Stomach (tissue), 19 donors: ENCODE data around the gene MKKS. TPM values are rescaled to one million over a fixed set of nuclear protein-coding genes. Genes with fewer than 3 reads are reported as not detected.

Experiments used
- DNase-seq, 2 donors: peaks; one replicate each; pipeline versions ENCODE4 v3.0.0 to v3.0.0-alpha.2; 2013 to 2019
- H3K27ac ChIP-seq, 5 donors: fragments of 200-600 bp in 4 of 5; sonication (generic) in 4 of 5; one replicate each; pipeline ENCODE4 v1.5.1; 2013 to 2019; ENCODE audit warnings: mild to moderate bottlenecking in 1 of 5, moderate library complexity in 1 of 5
- H3K27me3 ChIP-seq, 3 donors: fragments of 200-600 bp; sonication (generic); one replicate each; pipeline ENCODE4 v1.5.1; 2017 to 2019; ENCODE audit warnings: mixed run types in 1 of 3
- H3K36me3 ChIP-seq, 4 donors: fragments of 200-600 bp; sonication (generic); 1 replicate in 3 of 4; 2 replicates in 1 of 4; pipeline ENCODE4 v1.5.1; 2016 to 2019
- H3K4me1 ChIP-seq, 4 donors: fragments of 200-600 bp; sonication (generic); one replicate each; pipeline ENCODE4 v1.5.1; 2016 to 2019
- H3K4me3 ChIP-seq, 4 donors: fragments of 200-600 bp; sonication (generic) in 3 of 4; one replicate each; pipeline ENCODE4 v1.5.1; 2016 to 2019; ENCODE audit warnings: mild to moderate bottlenecking in 1 of 4
- H3K9me3 ChIP-seq, 4 donors: fragments of 200-600 bp; sonication (generic); one replicate each; pipeline ENCODE4 v1.5.1; 2016 to 2019
- EP300 ChIP-seq: sonication (generic); formaldehyde crosslinking; IDR thresholded peaks from one replicate; pipeline ENCODE4 v1.6.1; 2017; ENCODE audit warnings: antibody characterized with exemption
- POLR2A ChIP-seq, 4 donors: fragments of 450-650 bp; IDR thresholded peaks; one replicate each; pipeline ENCODE4 v1.6.1; 2016; ENCODE audit warnings: antibody characterized with exemption in 4 of 4, control low read depth in 2 of 4, mild to moderate bottlenecking in 1 of 4, moderate library complexity in 1 of 4
- POLR2AphosphoS5 ChIP-seq, 3 donors: sonication (generic); formaldehyde crosslinking; IDR thresholded peaks; one replicate each; pipeline ENCODE4 v1.6.1; 2016; ENCODE audit warnings: antibody characterized with exemption in 3 of 3
- WGBS, 5 donors: extraction: QIAGEN DNeasy Blood & Tissue Kit in 3 of 5; methylation state at CpG; one replicate each; pipeline versions ENCODE4 v1.1.5 to v1.1.7; 2013 to 2018; 5-methylcytosine and 5-hydroxymethylcytosine counted together
- intact Hi-C: fragments of 100-400 bp; cut with DNase I; formaldehyde crosslinking; loops from one replicate; pipeline ENCODE4 v1.15.1; 2023; ENCODE audit warnings: low total_unique reads
- long read RNA-seq, 10 donors: transcript quantifications; one replicate each; lab custom pipeline, GENCODE V29; 2026
- polyA plus RNA-seq, 3 donors: library from polyadenylated mRNA; stranded (reverse); fragments of 200-250 nt; gene quantifications; one replicate each; pipeline ENCODE4 v1.2.3, GENCODE V29; 2013
- total RNA-seq, 5 donors: library from RNA; depleted of rRNA; stranded (reverse); fragments of >200 nt; gene quantifications; one replicate each; pipeline versions ENCODE4 v1.1.0 to v1.2.3, GENCODE V29; 2014 to 2016
- TF ChIP-seq, protein P1 (sequence below), 7 experiments: fragments of 450-650 bp in 4 of 7; fragments of 200-600 bp in 3 of 7; sonication (generic) in 3 of 7; IDR thresholded peaks; one replicate each; pipeline ENCODE4 v1.5.1; 2016 to 2019; ENCODE audit warnings: antibody characterized with exemption in 7 of 7, control low read depth in 2 of 7, mild to moderate bottlenecking in 1 of 7
- donor health status: healthy with polysubstance abuse.
- donor health status: Bipolar disorder and iron deficiency.
- donor health status: healthy.

MKKS gene
- 10 to 100 TPM in 3 of 5 donors, 1 to 10 TPM in 2; 6.1 to 13.8 (median 10.5) TPM for total RNA-seq
- polyA plus RNA-seq = 10 to 100 TPM; 12.4 to 18.6 (median 17.9) TPM
- long read RNA-seq, donor 1, partial matches to known transcripts = 6 of 6 reads
- long read RNA-seq, donor 1, other reads (novel, unspliced or antisense) = 0 of 6 reads
- long read RNA-seq, donor 2, full-length matches to known transcripts = 8 of 30 reads
- long read RNA-seq, donor 2, partial matches to known transcripts = 22 of 30 reads
- long read RNA-seq, donor 2, other reads (novel, unspliced or antisense) = 0 of 30 reads
- long read RNA-seq, donor 3, full-length matches to known transcripts = 3 of 24 reads
- long read RNA-seq, donor 3, partial matches to known transcripts = 21 of 24 reads
- long read RNA-seq, donor 3, other reads (novel, unspliced or antisense) = 0 of 24 reads
- long read RNA-seq, donor 4 = 0 reads
- long read RNA-seq, donor 5, full-length matches to known transcripts = 9 of 41 reads
- long read RNA-seq, donor 5, partial matches to known transcripts = 32 of 41 reads
- long read RNA-seq, donor 5, other reads (novel, unspliced or antisense) = 0 of 41 reads
- long read RNA-seq, donor 6, full-length matches to known transcripts = 5 of 81 reads
- long read RNA-seq, donor 6, partial matches to known transcripts = 76 of 81 reads
- long read RNA-seq, donor 6, other reads (novel, unspliced or antisense) = 0 of 81 reads
- long read RNA-seq, donor 7, full-length matches to known transcripts = 3 of 38 reads
- long read RNA-seq, donor 7, partial matches to known transcripts = 35 of 38 reads
- long read RNA-seq, donor 7, other reads (novel, unspliced or antisense) = 0 of 38 reads
- long read RNA-seq, donor 8, full-length matches to known transcripts = 3 of 18 reads
- long read RNA-seq, donor 8, partial matches to known transcripts = 15 of 18 reads
- long read RNA-seq, donor 8, other reads (novel, unspliced or antisense) = 0 of 18 reads
- long read RNA-seq, donor 9, full-length matches to known transcripts = 4 of 45 reads
- long read RNA-seq, donor 9, partial matches to known transcripts = 41 of 45 reads
- long read RNA-seq, donor 9, other reads (novel, unspliced or antisense) = 0 of 45 reads
- long read RNA-seq, donor 10, full-length matches to known transcripts = 1 of 15 reads
- long read RNA-seq, donor 10, partial matches to known transcripts = 14 of 15 reads
- long read RNA-seq, donor 10, other reads (novel, unspliced or antisense) = 0 of 15 reads

DNA sequence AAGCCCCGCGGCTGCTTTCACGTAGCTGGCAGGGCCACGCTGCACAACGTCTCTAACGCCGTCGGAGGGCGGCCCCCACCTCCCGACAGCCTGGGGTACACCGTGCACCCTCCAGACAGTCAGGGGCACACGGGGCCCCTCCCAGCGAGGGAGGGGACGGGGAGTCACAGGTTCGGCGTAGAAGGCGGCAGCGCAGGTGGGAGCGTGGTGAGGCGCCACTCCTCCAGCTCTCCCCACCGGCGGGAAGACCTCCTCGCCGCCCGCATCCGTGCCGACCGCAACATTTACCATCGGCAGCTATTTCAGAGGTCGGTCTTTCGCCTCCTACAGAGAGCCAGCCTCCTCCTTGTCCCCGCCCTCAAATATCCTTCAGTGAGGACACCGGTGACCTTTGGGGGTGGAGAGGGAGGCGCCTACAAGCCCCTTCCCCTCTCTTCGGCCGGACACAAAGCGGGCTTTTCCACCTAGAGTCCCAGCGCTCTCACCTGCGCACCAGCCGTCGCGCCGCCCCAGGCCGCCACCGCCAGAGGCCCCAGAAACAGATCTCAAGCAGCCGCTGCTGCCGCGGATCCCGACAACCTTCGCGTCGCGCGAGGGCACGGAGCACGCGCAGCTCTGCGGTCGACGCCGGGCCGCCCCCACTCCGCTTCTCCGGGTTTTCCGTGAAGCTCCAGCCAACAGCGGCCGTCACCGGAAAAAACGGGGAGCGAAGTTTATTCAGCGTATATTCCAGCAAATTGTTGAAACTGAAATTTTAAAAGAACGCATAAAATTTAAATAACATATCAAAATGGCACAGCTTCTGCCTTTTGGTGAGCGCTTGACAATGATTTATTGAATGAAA is at the start of gene MKKS:
MKKS (minus strand) TSS at position 600 of the 844 bp plus-strand sequence. CDS start 20,708 bp downstream, outside the sequence.
- Histone ChIP-seq H3K9me3 (no peaks in the 10 kb centered on the region), H3K27ac (peak within 1 kb of the TSS; percentile 91 to 95 (median 94)), H3K27me3 (no peaks in the 10 kb centered on the region), H3K4me3 (peak within 1 kb of the TSS; percentile 80 to 92 (median 86)), H3K36me3 (no peaks in the 10 kb centered on the region), H3K4me1 (peaks cover 19 to 58% (median 40%) of the 10 kb centered on the region in 4 donors)
- TF ChIP-seq EP300 (no peak), POLR2AphosphoS5 (IDR thresholded peaks at IDR 0.05) (peak; percentile 80 to 90 (median 82)), POLR2A (IDR thresholded peaks at IDR 0.05) (no peak)
- TF ChIP-seq, protein P1, sequence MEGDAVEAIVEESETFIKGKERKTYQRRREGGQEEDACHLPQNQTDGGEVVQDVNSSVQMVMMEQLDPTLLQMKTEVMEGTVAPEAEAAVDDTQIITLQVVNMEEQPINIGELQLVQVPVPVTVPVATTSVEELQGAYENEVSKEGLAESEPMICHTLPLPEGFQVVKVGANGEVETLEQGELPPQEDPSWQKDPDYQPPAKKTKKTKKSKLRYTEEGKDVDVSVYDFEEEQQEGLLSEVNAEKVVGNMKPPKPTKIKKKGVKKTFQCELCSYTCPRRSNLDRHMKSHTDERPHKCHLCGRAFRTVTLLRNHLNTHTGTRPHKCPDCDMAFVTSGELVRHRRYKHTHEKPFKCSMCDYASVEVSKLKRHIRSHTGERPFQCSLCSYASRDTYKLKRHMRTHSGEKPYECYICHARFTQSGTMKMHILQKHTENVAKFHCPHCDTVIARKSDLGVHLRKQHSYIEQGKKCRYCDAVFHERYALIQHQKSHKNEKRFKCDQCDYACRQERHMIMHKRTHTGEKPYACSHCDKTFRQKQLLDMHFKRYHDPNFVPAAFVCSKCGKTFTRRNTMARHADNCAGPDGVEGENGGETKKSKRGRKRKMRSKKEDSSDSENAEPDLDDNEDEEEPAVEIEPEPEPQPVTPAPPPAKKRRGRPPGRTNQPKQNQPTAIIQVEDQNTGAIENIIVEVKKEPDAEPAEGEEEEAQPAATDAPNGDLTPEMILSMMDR (IDR thresholded peaks at IDR 0.05) = no peak
- peak; percentile 89 to 98 for DNase-seq
- intact Hi-C loops = loop anchor here (10.0 kb wide), 1 partner anchor 459 kb away; no protein-coding TSS in a partner anchor
- 0 to 1% (median 0%) methylated on average over 39 to 73 of the region's 73 CpGs for WGBS, 5 donors

DNA sequence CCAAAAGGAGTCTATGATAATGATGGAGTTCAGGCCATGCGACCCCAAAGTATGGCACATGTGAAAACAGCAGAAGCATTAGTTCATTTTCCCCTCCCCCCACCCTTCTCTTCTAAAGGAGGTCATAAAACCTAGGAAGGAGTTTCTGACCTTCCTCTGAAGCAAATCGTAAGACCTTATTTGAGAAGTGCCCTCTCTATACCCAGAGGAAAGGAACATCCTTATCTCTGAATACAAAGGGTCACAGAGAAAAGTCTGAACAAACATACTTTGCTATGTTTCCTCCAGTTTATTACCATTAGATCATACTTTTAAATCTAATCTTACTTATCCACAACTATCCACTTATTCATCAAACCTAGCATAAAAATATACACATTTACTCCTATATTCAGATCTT is 49.7 kb upstream of the MKKS start:
- peaks cover 0 to 13% (median 5%) of the 10 kb centered on the region in 4 donors for H3K4me1 ChIP-seq
- no peak overlapping the region for H3K4me3 ChIP-seq
- no peaks in the 10 kb centered on the region for H3K27me3 ChIP-seq
- TF ChIP-seq, protein P1 (IDR thresholded peaks at IDR 0.05) = no peak
- 87 to 92% (median 90%) methylated on average over 2 of the region's 2 CpGs for WGBS, 5 donors
- intact Hi-C loops = no loop called here
- no peak for DNase-seq
- H3K27ac ChIP-seq = no peak overlapping the region
- H3K36me3 ChIP-seq = no peaks in the 10 kb centered on the region
- H3K9me3 ChIP-seq = no peaks in the 10 kb centered on the region

DNA sequence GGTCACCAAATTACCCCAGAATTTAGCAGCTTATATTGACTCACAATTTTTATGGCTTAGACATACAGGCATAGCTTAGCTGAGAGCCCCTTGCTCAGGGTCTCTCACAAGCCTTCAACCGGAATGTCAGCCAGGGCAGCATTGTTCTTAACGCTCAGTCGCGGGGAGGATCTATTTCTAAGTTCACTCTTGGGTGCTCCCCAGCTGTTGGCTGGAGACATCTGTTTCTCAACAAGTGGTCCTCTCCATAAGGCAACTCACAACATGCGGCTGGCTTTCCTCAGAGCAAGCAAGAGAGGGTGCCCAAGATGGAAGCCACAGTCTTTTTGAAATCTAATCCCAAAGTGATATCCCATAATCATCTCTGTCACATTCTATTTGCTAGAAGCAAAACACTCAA is 47.7 kb upstream of the MKKS start:
- no peak for DNase-seq
- Histone ChIP-seq H3K36me3 (no peaks in the 10 kb centered on the region), H3K4me1 (peaks cover 0 to 5% (median 2%) of the 10 kb centered on the region in 4 donors), H3K9me3 (no peaks in the 10 kb centered on the region), H3K27me3 (no peaks in the 10 kb centered on the region), H3K4me3 (no peak overlapping the region), H3K27ac (no peak overlapping the region)
- TF ChIP-seq EP300 = no peak
- TF ChIP-seq, protein P1 (IDR thresholded peaks at IDR 0.05) = no peak
- TF ChIP-seq POLR2A (IDR thresholded peaks at IDR 0.05) = no peak
- no peak for TF ChIP-seq POLR2AphosphoS5 (IDR thresholded peaks at IDR 0.05)
- intact Hi-C loops = no loop called here
- 74 to 94% (median 87%) methylated on average over 5 of the region's 5 CpGs for WGBS, 5 donors
